HEK293 (cell line): ENCODE results near the gene ARHGAP10.

Experiments used
- CTCF ChIP-seq: fragments of 450-650 bp; formaldehyde crosslinking; IDR thresholded peaks from 2 replicates; pipeline ENCODE4 v1.5.1; 2016; ENCODE audit warnings: missing biosample characterization, missing genetic modification characterization
- ZNF549 ChIP-seq: fragments of 450-650 bp; IDR thresholded peaks from 2 replicates; pipeline ENCODE4 v1.5.1; 2018; ENCODE audit warnings: missing biosample characterization, missing genetic modification characterization, mild to moderate bottlenecking, inconsistent platforms, moderate library complexity
- ZNF654 ChIP-seq: fragments of 450-650 bp; formaldehyde crosslinking; IDR thresholded peaks from 2 replicates; pipeline ENCODE4 v1.5.1; 2016; ENCODE audit warnings: low read depth, missing biosample characterization, missing genetic modification characterization
- ZNF76 ChIP-seq: fragments of 450-650 bp; formaldehyde crosslinking; IDR thresholded peaks from 2 replicates; pipeline ENCODE4; 2016; ENCODE audit warnings: low read depth, missing biosample characterization, missing genetic modification characterization, borderline replicate concordance
- ZNF776 ChIP-seq: fragments of 450-650 bp; formaldehyde crosslinking; IDR thresholded peaks from 2 replicates; pipeline ENCODE4 v1.5.0; 2017; ENCODE audit warnings: missing biosample characterization, missing genetic modification characterization, borderline replicate concordance
- ZNF785 ChIP-seq: fragments of 450-650 bp; formaldehyde crosslinking; IDR thresholded peaks from 2 replicates; pipeline ENCODE4 v1.5.1; 2016; ENCODE audit warnings: missing biosample characterization, missing genetic modification characterization
- ZSCAN16 ChIP-seq: fragments of 450-650 bp; formaldehyde crosslinking; IDR thresholded peaks from 2 replicates; pipeline ENCODE4 v1.5.1; 2016; ENCODE audit warnings: missing biosample characterization, missing genetic modification characterization

- TF ChIP-seq ZNF549 (tag by site-specific recombination) (no peak), CTCF (tag by site-specific recombination) (no peak), ZNF785 (no peak), ZNF76 (no peak), ZNF776 (tag by site-specific recombination) (no peak), ZSCAN16 (tag by site-specific recombination) (no peak), ZNF654 (tag by site-specific recombination) (no peak)
These were observed 319.5 kb downstream of the ARHGAP10 start for GRCh38 chr4:148051403-148051802.
